SKM-1 (cell line): ENCODE measurements around the gene CUL1.

Experiments used
- DNase-seq: peaks from one replicate; lab custom pipeline; 2025; ENCODE audit not compliant: unreplicated experiment; lab: John Stamatoyannopoulos, UW

The CUL1 gene

GRCh38 chr7:148803094-148803493 lies 104.4 kb downstream of the CUL1 start:
- no peak for DNase-seq

- DNase-seq = no peak
Measured at GRCh38 chr7:148804343-148805235, 105.9 kb downstream of the CUL1 start.

- no peak for DNase-seq
Measured at GRCh38 chr7:148806187-148806586, 107.5 kb downstream of the CUL1 start.

GRCh38 chr7:148807436-148807835 lies 108.7 kb downstream of the CUL1 start:
- DNase-seq = no peak

- DNase-seq = no peak
Measured at GRCh38 chr7:148809856-148810255, 111.2 kb downstream of the CUL1 start.

- no peak for DNase-seq
Measured at GRCh38 chr7:148811892-148812291, 113.2 kb downstream of the CUL1 start.

- no peak for DNase-seq
Measured at GRCh38 chr7:148813890-148814289, 115.2 kb downstream of the CUL1 start.

- no peak for DNase-seq
Measured at GRCh38 chr7:148814922-148815559, 116.3 kb downstream of the CUL1 start.

GRCh38 chr7:148815612-148816011 lies 116.9 kb downstream of the CUL1 start:
- no peak for DNase-seq

- DNase-seq = no peak
Measured at GRCh38 chr7:148819697-148820360, 121.1 kb downstream of the CUL1 start.

GRCh38 chr7:148821422-148821821 lies 122.7 kb downstream of the CUL1 start:
- DNase-seq = no peak

- DNase-seq = no peak
Measured at GRCh38 chr7:148824864-148825263, 126.2 kb downstream of the CUL1 start.

GRCh38 chr7:148825338-148825737 lies 126.6 kb downstream of the CUL1 start:
- DNase-seq = no peak

GRCh38 chr7:148828965-148829364 lies 130.3 kb downstream of the CUL1 start:
- no peak for DNase-seq

GRCh38 chr7:148830897-148831692 lies 132.4 kb downstream of the CUL1 start:
- DNase-seq = no peak

- DNase-seq = no peak
Measured at GRCh38 chr7:148831782-148832181, 133.1 kb downstream of the CUL1 start.

GRCh38 chr7:148834605-148835004 lies 135.9 kb downstream of the CUL1 start:
- DNase-seq = no peak

- DNase-seq = no peak
Measured at GRCh38 chr7:148835854-148836253, 137.2 kb downstream of the CUL1 start.

- no peak for DNase-seq
Measured at GRCh38 chr7:148838905-148839304, 140.2 kb downstream of the CUL1 start.

- DNase-seq = no peak
Measured at GRCh38 chr7:148847815-148848734, 149.4 kb downstream of the CUL1 start.
